Progenitor cell of endocrine pancreas (in vitro differentiated cells): ENCODE data around the gene CLEC3B. TPM values are rescaled to one million over a fixed set of nuclear protein-coding genes. Genes with fewer than 3 reads are reported as not detected.

Experiments used
- DNase-seq: peaks from one replicate; pipeline ENCODE4 v3.0.0; 2021; ENCODE audit warnings: low spot score; ENCODE audit not compliant: unreplicated experiment
- H3K27ac Mint-ChIP-seq: 2 replicates; pipeline ENCODE4 v1.8.0; 2021; ENCODE audit warnings: mild to moderate bottlenecking, moderate library complexity, mixed read lengths
- H3K27me3 Mint-ChIP-seq: 2 replicates; pipeline ENCODE4 v1.8.0; 2021; ENCODE audit warnings: mixed read lengths
- H3K36me3 Mint-ChIP-seq: 2 replicates; pipeline ENCODE4 v1.8.0; 2022; ENCODE audit warnings: mixed read lengths; ENCODE audit not compliant: insufficient read depth
- H3K4me1 Mint-ChIP-seq: 2 replicates; pipeline ENCODE4 v1.8.0; 2021; ENCODE audit warnings: low read depth, mixed read lengths
- H3K4me3 Mint-ChIP-seq: 2 replicates; pipeline ENCODE4 v1.8.0; 2021; ENCODE audit warnings: low read depth, mild to moderate bottlenecking, moderate library complexity, mixed read lengths
- H3K9me3 Mint-ChIP-seq: 2 replicates; pipeline ENCODE4 v1.8.0; 2021; ENCODE audit warnings: low read depth, mixed read lengths
- total RNA-seq: library from RNA; stranded (reverse); gene quantifications from 2 replicates; pipeline ENCODE4 v1.2.1, GENCODE V29; 2021
- TF ChIP-seq, protein P1 (sequence below): fragments of 200-600 bp; sonication (generic); IDR thresholded peaks from one replicate; pipeline ENCODE4 v1.5.0; 2021; ENCODE audit warnings: antibody characterized with exemption, mild to moderate bottlenecking; ENCODE audit not compliant: unreplicated experiment

The CLEC3B gene
- total RNA-seq, 1 donor from 2014 or later = not detected

DNA sequence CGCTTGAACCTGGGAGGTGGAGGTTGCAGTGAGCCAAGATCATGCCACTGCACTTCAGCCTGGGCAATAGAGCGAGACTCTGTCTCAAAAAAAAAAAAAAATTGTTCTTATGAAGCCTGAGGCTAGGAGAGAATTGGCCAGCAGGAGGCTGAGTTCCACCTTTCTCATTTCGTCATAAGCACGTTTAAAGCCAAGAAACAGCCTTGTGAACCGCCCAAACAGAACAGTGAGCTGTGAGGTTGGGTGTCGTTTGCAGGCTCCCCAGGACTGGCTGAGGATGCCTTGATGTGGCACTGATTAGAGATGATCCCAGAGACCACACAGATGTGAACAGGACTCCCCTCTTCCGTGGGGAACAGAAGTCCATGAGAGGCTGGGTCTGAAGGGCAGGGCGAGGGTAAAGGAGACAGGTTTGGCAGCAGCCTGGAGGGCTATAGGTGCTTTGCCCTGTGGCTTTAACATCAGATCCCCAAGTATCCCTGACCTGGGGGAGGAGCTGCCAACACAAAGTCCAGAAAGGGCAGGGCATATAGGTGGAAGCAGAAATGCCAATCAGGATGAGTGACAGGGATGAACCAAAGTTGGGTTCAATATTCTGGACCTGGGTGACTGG, 52.9 kb downstream of the CLEC3B start:
- Mint-ChIP-seq H3K4me1 (peaks cover 2% of the 10 kb centered on the region), H3K4me3 (no peak overlapping the region), H3K27ac (peak overlapping the region; percentile 81), H3K9me3 (no peaks in the 10 kb centered on the region), H3K27me3 (peaks cover 8% of the 10 kb centered on the region), H3K36me3 (no peaks in the 10 kb centered on the region)
- DNase-seq = no peak
- TF ChIP-seq, protein P1, sequence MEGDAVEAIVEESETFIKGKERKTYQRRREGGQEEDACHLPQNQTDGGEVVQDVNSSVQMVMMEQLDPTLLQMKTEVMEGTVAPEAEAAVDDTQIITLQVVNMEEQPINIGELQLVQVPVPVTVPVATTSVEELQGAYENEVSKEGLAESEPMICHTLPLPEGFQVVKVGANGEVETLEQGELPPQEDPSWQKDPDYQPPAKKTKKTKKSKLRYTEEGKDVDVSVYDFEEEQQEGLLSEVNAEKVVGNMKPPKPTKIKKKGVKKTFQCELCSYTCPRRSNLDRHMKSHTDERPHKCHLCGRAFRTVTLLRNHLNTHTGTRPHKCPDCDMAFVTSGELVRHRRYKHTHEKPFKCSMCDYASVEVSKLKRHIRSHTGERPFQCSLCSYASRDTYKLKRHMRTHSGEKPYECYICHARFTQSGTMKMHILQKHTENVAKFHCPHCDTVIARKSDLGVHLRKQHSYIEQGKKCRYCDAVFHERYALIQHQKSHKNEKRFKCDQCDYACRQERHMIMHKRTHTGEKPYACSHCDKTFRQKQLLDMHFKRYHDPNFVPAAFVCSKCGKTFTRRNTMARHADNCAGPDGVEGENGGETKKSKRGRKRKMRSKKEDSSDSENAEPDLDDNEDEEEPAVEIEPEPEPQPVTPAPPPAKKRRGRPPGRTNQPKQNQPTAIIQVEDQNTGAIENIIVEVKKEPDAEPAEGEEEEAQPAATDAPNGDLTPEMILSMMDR = peak; percentile 33

DNA sequence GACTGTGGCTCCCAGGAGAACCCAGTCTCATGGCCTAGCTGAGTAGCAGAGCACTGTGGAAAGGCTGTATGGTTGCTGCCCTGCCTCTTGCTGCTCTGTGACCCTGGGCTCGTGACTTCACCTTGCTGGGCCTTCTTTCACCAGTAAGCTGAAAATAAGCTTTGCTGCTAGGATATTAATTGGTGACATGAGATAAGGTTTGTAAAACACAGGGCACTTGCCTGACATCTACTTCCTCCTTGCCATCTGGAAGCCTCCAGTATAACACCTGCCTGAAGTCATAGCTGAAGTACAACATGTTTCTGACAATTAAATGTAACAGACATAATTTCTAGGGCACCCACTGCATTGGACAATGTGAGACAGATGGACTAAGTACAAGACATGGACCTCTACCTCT, 53.6 kb downstream of the CLEC3B start:
- no peak for DNase-seq
- H3K4me1 Mint-ChIP-seq = peaks cover 7% of the 10 kb centered on the region
- H3K36me3 Mint-ChIP-seq = no peaks in the 10 kb centered on the region
- no peak overlapping the region for H3K27ac Mint-ChIP-seq
- no peaks in the 10 kb centered on the region for H3K9me3 Mint-ChIP-seq
- H3K4me3 Mint-ChIP-seq = no peak overlapping the region
- H3K27me3 Mint-ChIP-seq = peaks cover 5% of the 10 kb centered on the region
- TF ChIP-seq, protein P1 = no peak

DNA sequence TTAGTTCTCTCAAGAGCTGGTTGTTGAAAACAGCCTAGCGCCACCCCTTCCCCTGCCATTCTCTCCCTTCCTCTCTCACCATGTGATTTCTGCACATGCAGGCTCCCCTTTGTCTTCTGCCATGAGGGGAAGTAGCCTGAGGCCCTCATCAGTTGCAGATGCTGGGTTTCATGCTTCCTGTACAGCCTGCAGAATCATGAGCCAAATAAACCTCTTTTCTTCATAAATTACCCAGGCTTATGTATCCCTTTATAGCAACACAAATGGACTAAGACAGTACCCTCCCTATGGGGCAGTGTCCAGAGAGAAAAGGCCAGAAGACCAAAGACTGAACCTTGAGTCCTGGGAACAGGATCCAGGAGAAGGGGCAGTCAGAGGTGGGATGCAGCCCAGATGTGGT, 54.7 kb downstream of the CLEC3B start:
- no peak overlapping the region for H3K4me3 Mint-ChIP-seq
- TF ChIP-seq, protein P1 = no peak
- H3K9me3 Mint-ChIP-seq = no peaks in the 10 kb centered on the region

GRCh38 chr3:45081506-45082141, 55.5 kb downstream of the CLEC3B start:
- Mint-ChIP-seq H3K27me3 (peaks cover 5% of the 10 kb centered on the region), H3K4me1 (peaks cover 12% of the 10 kb centered on the region), H3K9me3 (no peaks in the 10 kb centered on the region), H3K36me3 (no peaks in the 10 kb centered on the region), H3K27ac (no peak overlapping the region), H3K4me3 (no peak overlapping the region)
- DNase-seq = no peak
- TF ChIP-seq, protein P1 = no peak

More for the DNA sequence above, 54.7 kb downstream of the CLEC3B start:
- peaks cover 12% of the 10 kb centered on the region for H3K4me1 Mint-ChIP-seq
- no peak for DNase-seq
- H3K36me3 Mint-ChIP-seq = no peaks in the 10 kb centered on the region
- peaks cover 5% of the 10 kb centered on the region for H3K27me3 Mint-ChIP-seq
- no peak overlapping the region for H3K27ac Mint-ChIP-seq

DNA sequence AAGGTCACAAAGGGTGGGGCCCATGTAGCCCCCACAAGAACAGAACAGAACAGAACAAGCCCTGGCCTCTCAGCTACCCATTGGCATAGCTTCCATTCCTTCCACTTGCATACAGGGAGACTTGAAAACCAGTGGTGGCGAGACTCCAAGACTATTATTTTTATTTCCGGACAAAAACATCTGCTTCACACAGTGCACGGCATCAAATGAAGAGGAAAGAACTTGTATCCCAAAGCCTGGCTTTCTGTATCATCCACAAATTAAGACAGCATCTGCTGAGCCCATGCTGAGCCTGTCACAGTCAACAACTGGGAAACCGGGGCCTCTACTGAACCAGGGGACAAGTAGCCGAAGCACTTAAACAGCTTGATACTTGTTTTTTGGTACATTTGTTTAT, 56.0 kb downstream of the CLEC3B start:
- Mint-ChIP-seq H3K27me3 (peaks cover 5% of the 10 kb centered on the region), H3K4me1 (peaks cover 12% of the 10 kb centered on the region), H3K4me3 (no peak overlapping the region), H3K27ac (no peak overlapping the region), H3K9me3 (no peaks in the 10 kb centered on the region), H3K36me3 (no peaks in the 10 kb centered on the region)
- TF ChIP-seq, protein P1 = no peak
- no peak for DNase-seq
